A204.1 (cell line): ENCODE results near the gene ADAMTSL4.

Experiments
- FAIRE-seq: peaks from 2 replicates; lab custom pipeline; 2012; peaks lifted over from hg19 to GRCh38; lab: Jason Lieb, UNC

Gene ADAMTSL4

GRCh38 chr1:150535511-150536287, 13.5 kb upstream of the ADAMTSL4 start:
- FAIRE-seq, result no peak

- no peak for FAIRE-seq
These were observed 12.1 kb upstream of the ADAMTSL4 start for GRCh38 chr1:150536836-150537731.

DNA sequence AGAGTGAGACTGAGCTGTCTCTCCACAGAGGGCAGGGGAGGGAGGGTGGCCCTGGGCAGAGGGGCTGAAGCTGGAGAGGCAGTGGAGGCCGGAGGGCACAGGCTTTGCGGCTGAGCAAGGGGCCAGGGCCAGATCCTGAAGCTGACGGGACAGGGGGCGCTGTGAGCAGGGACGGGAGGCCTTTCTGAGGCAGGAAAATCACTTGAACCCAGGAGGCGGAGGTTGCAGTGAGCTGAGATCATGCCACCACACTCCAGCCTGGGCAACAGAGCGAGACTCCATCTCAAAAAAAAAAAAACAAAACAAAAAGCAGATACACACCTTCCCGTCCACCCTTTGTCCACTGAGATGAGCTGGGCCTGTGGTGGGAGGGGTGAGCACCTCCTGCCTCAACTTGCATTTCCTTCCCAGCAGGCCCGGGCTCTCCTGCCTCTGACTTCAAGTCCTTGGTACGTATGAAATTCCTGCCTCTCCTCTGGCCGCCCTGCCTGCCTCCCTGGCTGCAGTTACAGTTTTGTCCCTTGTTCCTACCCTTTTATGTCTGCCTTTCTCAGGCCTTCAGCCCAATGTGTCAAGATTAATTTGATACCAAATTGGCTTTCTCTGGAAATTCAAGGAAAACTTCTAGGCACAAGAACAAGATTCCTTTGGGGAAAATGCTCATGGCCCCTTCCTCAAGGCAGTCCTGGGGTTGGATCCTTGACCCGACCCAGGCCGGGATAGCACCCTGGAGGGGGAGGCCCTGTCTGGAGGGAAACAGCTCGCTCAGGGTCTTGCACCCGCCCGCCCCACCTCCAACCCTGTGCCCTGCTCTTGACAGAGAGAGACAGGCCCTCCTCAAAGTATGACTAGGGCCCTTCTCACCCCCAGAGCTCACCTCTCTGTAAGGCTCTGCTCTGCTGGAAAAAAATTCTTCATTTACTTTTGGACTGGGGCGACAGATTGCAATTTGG, 11.2 kb upstream of the ADAMTSL4 start:
- no peak for FAIRE-seq

DNA sequence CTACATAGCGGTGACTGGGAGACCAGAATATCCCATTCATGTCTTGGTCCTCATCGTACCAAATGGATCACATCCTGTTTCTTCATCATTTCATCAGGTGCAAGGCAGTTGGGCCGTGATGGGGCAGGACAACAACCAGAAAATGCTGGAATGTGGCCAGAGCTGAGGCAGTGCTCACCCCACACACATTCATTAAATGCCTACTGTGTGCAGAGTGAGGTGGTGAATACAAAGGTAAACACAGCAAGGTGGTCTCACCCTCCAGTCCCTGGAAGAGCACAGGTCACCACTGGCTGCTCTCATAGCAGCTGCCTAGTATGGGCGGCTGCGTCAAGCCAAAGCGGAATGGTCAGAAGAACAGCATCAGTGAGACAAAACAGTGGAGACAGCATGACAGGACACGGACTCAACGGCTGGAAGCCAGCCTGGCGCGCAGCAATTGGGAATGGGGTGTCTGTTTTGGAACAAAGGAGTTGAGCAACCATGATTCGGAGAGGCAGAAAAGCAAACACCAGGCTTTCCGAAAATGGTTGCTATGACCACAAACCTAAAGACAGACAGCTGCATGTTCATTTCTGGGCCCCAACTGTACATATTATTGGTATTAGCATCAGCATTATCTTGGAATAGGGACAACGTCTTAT, 5.6 kb upstream of the ADAMTSL4 start:
- no peak for FAIRE-seq

DNA sequence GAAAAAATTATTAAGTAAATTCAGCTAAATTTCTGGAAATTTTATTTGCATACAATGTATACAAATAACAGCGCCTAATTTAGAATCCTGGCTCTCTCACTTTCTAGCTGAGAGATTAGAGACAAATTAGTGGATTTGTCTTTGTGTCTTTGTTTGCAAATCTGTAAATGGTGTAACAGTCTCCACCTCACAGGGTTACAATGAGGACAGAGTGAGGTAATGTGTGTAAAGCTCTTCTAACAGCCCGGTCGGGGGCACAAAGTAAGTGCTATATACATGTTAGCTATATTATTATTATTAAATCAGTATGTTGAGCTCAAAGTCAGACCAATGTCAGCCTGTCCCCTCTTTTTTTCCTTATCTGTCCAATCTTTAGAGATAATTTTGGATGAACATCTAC, 5.0 kb upstream of the ADAMTSL4 start:
- FAIRE-seq, result no peak

DNA sequence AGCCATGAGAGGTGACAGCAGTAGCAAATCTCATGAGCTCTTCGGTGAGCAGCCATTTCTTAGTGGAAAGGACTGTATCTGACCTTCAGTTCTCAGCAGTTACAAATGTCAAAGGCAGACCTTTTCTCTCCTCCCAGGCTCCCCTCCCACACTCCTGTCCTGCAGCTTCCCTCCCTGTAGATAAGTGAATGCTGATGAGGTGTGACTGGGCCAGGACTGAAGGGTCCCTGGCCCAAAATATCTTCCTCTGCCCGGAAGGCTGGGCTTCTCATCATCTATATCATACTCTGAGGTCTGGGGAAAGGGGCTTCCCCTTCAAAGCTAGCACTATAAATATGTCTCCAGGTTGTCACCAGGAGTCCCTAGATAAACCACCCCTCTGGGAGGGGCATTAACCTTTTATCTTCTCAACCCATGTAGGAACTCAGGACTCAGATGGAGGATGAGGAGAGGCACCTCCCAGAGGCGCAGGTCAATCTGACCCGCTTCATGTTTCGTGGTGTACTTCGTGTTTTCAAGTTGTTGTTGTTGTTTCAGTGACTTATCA, 3.6 kb upstream of the ADAMTSL4 start:
- no peak for FAIRE-seq

DNA sequence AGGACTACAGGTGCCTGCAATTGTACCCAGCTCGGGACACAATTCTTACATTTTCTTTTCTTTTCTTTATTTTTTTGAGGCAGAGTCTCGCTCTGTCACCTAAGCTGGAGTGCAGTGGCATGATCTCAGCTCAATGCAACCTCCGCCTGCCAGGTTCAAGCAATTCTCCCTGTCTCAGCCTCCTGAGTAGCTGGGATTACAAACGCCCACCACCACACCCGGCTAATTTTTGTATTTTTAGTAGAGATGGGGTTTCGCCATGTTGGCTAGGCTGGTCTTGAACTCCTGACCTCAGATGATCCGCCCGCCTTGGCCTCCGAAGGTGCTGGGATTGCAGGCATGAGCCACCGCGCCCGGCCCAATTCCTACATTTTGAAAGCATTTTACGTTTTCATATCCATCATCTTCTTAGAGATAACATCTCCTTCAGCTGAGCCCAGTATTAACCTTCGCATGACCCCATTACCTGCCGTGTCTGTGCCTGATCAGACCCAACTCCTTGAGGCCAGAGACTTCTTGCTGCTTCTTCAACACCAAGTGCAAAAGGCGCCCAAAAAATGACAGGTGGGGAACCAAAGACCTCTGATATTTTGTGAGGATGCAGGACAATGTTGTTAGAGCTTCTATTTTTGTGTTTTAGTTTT, 2.8 kb upstream of the ADAMTSL4 start:
- no peak for FAIRE-seq

DNA sequence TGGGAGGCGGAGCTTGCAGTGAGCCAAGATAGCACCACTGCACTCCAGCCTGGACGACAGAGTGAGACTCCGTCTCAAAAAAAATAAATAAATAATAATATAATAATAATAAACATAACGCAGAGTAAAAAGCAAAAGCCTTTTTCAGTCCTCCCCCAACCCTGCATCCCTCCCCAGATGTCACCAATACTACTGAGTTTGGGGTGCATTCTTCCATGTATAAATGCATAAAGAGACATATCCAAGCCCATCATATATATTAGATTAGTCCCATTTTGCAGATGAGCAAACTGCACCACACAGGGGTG, 930 bp upstream of the ADAMTSL4 start:
- FAIRE-seq, result no peak

GRCh38 chr1:150549496-150550221, 451 bp downstream of the ADAMTSL4 start:
- no peak for FAIRE-seq

DNA sequence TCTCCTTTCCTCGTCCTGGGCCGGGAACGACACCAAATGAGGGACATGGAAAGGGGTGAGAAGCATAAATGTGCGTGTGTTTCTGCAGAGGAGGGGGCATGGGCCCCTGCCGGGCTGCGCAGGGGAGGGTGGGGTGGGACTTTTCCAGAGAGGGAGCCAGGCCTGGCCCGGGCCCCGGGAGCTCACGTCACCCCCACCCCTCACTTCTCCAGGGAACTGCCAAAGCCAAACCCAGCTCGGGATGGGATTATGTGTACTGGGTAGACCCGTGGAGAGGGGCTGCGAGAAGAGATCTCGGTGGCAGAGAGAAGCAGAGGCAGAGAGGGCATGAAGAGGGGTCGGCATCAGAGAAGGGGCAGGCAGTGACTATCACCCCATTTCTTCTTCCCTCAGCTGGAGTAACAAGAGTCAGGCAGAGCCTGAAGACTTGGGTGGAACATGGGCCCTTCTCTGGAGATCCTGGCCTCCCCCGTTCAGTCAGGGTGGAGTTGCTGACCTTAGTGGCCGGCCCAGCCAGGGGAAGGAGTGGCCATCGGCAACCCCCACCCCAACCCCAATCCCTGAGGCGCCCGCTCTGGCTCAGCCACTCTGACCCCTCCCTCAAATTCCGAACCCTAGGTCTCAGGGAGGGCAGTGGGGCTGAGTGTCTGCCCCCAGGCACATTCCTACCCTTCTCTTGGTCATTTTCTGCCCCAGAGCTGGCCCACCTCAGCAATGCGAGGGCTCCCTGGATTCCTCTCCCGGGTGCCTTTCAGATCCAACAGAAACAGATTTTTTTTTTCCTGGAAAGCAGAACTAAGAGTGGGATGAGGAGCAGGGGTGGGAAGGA, 1.2 kb downstream of the ADAMTSL4 start:
- no peak for FAIRE-seq

DNA sequence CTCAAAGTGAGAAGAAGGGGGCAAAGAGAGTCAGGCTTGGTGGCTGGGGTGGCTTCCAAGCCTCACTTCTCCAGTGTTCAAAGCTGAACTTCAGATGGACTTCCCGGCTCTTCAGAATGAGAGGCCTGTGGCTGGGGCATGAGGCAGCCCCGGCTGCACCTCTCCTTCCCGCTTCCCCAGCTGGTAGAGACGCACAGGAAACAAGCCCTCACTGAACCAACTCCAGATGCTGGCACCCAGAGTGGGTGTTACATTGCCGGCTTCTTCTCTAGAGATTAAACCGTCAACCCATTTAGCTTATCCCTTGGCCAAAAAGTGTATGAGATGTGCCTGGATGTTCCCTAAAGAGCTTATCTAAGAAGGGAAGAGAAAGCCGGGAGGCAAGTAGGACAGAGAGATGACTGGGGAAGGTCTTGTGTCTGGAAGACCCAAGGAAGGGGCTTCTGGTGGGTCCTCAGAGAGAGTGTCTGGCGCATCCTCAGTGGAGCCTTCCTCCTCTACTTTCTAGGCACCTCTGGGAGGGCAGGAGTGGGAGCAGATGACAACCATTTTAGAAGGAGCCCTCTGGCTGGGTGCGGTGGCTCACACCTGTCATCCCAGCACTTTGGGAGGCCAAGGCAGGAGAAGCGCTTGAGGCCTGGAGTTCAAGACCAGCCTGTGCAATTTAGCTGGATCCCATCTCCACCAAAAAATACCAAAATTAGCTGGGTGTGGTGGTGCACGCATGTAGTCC, 2.0 kb downstream of the ADAMTSL4 start:
- no peak for FAIRE-seq

- no peak for FAIRE-seq
These were observed 2.5 kb downstream of the ADAMTSL4 start for GRCh38 chr1:150551784-150552127.

GRCh38 chr1:150552128-150552910, 3.1 kb downstream of the ADAMTSL4 start:
- no peak for FAIRE-seq

DNA sequence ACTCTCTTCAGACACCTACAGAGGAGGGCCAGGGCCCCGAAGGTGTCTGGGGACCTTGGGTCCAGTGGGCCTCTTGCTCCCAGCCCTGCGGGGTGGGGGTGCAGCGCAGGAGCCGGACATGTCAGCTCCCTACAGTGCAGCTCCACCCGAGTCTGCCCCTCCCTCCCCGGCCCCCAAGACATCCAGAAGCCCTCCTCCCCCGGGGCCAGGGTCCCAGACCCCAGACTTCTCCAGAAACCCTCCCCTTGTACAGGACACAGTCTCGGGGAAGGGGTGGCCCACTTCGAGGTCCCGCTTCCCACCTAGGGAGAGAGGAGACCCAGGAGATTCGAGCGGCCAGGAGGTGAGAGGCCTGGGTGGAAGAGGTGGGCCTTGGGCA, 3.7 kb downstream of the ADAMTSL4 start:
- no peak for FAIRE-seq

- no peak for FAIRE-seq
These were observed 4.3 kb downstream of the ADAMTSL4 start for GRCh38 chr1:150553392-150554085.

DNA sequence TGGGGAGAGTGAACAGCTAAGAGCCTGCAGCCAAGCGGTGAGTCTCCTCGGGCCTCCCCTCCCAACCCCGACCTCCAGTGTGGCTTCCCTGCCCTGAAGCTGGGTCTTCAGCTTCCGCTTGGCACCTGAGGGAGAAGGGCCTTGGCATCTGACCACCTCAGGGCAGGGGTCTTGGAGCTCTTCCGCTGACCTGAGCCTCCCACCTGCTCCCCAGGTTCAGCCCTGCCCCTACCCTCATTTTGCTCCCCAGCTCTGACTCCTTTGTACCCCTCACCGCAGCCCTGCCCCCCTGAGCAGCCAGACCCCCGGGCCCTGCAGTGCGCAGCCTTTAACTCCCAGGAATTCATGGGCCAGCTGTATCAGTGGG, 4.9 kb downstream of the ADAMTSL4 start:
- no peak for FAIRE-seq

DNA sequence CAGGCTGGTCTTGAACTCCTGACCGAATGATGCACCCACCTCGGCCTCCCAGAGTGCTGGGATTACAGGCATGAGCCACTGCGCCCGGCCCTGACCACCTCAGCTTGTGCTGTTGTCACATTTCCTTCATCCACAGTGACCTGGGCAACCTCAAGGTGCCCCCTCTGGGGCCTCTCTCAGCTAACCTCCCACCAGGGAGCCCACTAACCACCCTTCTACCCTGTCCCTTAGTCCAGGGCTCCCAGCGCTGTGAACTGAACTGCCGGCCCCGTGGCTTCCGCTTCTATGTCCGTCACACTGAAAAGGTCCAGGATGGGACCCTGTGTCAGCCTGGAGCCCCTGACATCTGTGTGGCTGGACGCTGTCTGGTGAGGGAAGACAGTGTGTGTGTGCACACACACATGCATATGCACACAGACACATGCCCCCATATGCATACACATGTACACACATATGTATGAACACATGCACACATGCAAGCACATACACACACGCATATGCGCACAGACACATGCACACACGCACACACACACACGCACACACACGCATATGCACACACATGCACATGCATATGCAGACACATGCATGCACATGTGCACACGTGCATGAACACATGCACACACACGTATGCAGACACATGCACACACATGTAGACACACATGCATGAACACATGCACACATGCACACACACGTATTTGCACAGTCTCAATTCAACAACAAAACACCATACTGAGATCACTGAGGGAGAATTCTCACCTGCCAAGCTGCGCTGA, 6.2 kb downstream of the ADAMTSL4 start:
- FAIRE-seq, result no peak
